Stimulated activated CD8-positive, alpha-beta memory T cell treated with anti-CD3 and anti-CD28 coated beads, Interleukin-15, amount 100 ng/mL, for 4 hours (primary cell): ENCODE results near the gene PLA2R1.

Experiments
- DNase-seq, 2 donors: peaks; one replicate each; pipeline ENCODE4 v3.0.0-alpha.2; 2020; ENCODE audit warnings: low read depth in 2 of 2

Gene PLA2R1

GRCh38 chr2:159933727-159934049 lies 128.7 kb downstream of the PLA2R1 start:
- DNase-seq, result no peak

- no peak for DNase-seq
These were observed 129.2 kb downstream of the PLA2R1 start for GRCh38 chr2:159933040-159933726.

- DNase-seq, result no peak
These were observed 135.7 kb downstream of the PLA2R1 start for GRCh38 chr2:159926695-159927094.

GRCh38 chr2:159925975-159926374 lies 136.4 kb downstream of the PLA2R1 start:
- no peak for DNase-seq

GRCh38 chr2:159922563-159922962 lies 139.9 kb downstream of the PLA2R1 start:
- no peak for DNase-seq

GRCh38 chr2:159921752-159922404 lies 140.5 kb downstream of the PLA2R1 start:
- peak; percentile 21 to 49 for DNase-seq

GRCh38 chr2:159916511-159916910 lies 145.9 kb downstream of the PLA2R1 start:
- DNase-seq, result no peak

- no peak for DNase-seq
These were observed 148.5 kb downstream of the PLA2R1 start for GRCh38 chr2:159913900-159914299.

- no peak for DNase-seq
These were observed 149.8 kb downstream of the PLA2R1 start for GRCh38 chr2:159912580-159912979.

- no peak for DNase-seq
These were observed 151.5 kb downstream of the PLA2R1 start for GRCh38 chr2:159910951-159911350.

GRCh38 chr2:159908623-159909022 lies 153.8 kb downstream of the PLA2R1 start:
- DNase-seq, result no peak

GRCh38 chr2:159907909-159908308 lies 154.5 kb downstream of the PLA2R1 start:
- no peak for DNase-seq

GRCh38 chr2:159905926-159906714 lies 156.3 kb downstream of the PLA2R1 start:
- no peak for DNase-seq

- DNase-seq, result no peak
These were observed 157.5 kb downstream of the PLA2R1 start for GRCh38 chr2:159904959-159905305.

- peak; percentile 64 to 74 for DNase-seq
These were observed 158.1 kb downstream of the PLA2R1 start, which contains the start of gene LY75 for GRCh38 chr2:159904127-159904958. Gene LY75, minus strand, starts transcription at chr2:159904756.

- peak; percentile 26 to 43 for DNase-seq
These were observed 158.8 kb downstream of the PLA2R1 start for GRCh38 chr2:159903443-159904126.

GRCh38 chr2:159902722-159903121 lies 159.7 kb downstream of the PLA2R1 start:
- DNase-seq, result no peak

GRCh38 chr2:159900343-159900742 lies 162.1 kb downstream of the PLA2R1 start:
- DNase-seq, result no peak

- DNase-seq, result no peak
These were observed 164.0 kb downstream of the PLA2R1 start for GRCh38 chr2:159898441-159898840.

GRCh38 chr2:159897720-159898119 lies 164.7 kb downstream of the PLA2R1 start:
- no peak for DNase-seq

- DNase-seq, result no peak
These were observed 165.3 kb downstream of the PLA2R1 start for GRCh38 chr2:159897081-159897480.
